GM18858 (cell line): Measurements from ENCODE around the gene PRKN.

ENCODE experiments used
- ATAC-seq: cut with Tn5 transposase; IDR thresholded peaks from one replicate; pipeline ENCODE4 v1.9.1; 2021; ENCODE audit not compliant: unreplicated experiment

The PRKN gene

GRCh38 chr6:161486361-161487216 lies 1241.0 kb downstream of the PRKN start:
- no peak for ATAC-seq

- ATAC-seq: no peak
Observed at GRCh38 chr6:161482517-161482858, 1245.1 kb downstream of the PRKN start.

- no peak for ATAC-seq
Observed at GRCh38 chr6:161481786-161482516, 1245.6 kb downstream of the PRKN start.

- ATAC-seq: no peak
Observed at GRCh38 chr6:161480421-161481155, 1247.0 kb downstream of the PRKN start.

GRCh38 chr6:161479376-161479775 lies 1248.2 kb downstream of the PRKN start:
- ATAC-seq: no peak

GRCh38 chr6:161477876-161478425 lies 1249.6 kb downstream of the PRKN start:
- ATAC-seq: no peak

- ATAC-seq: no peak
Observed at GRCh38 chr6:161476711-161477110, 1250.9 kb downstream of the PRKN start.

- ATAC-seq: no peak
Observed at GRCh38 chr6:161465403-161465802, 1262.2 kb downstream of the PRKN start.

GRCh38 chr6:161463071-161463470 lies 1264.5 kb downstream of the PRKN start:
- ATAC-seq: no peak

- ATAC-seq: no peak
Observed at GRCh38 chr6:161462148-161462547, 1265.4 kb downstream of the PRKN start.

GRCh38 chr6:161459008-161459615 lies 1268.5 kb downstream of the PRKN start:
- no peak for ATAC-seq

GRCh38 chr6:161458201-161458951 lies 1269.2 kb downstream of the PRKN start:
- ATAC-seq: no peak

GRCh38 chr6:161455848-161456247 lies 1271.7 kb downstream of the PRKN start:
- ATAC-seq: no peak

- ATAC-seq: no peak
Observed at GRCh38 chr6:161453558-161453957, 1274.0 kb downstream of the PRKN start.

GRCh38 chr6:161452241-161452640 lies 1275.3 kb downstream of the PRKN start:
- no peak for ATAC-seq

- no peak for ATAC-seq
Observed at GRCh38 chr6:161449521-161449920, 1278.0 kb downstream of the PRKN start.

GRCh38 chr6:161446949-161447348 lies 1280.6 kb downstream of the PRKN start:
- no peak for ATAC-seq

GRCh38 chr6:161446296-161446925 lies 1281.2 kb downstream of the PRKN start:
- ATAC-seq: no peak

GRCh38 chr6:161445021-161445799 lies 1282.4 kb downstream of the PRKN start:
- ATAC-seq: no peak
